ENCODE measurements around the gene FUT4.
"Not testable (repeated sequence)": the region's sequence is repeated elsewhere in the genome, so short reads cannot be mapped to it uniquely, and the experiment has no call there.

FUT4 gene

GRCh38 chr11:94533696-94534630, 9.8 kb upstream of the FUT4 start:
- DNase-seq, result no peak

GRCh38 chr11:94536386-94536785, 7.3 kb upstream of the FUT4 start:
- no peak for DNase-seq

DNA sequence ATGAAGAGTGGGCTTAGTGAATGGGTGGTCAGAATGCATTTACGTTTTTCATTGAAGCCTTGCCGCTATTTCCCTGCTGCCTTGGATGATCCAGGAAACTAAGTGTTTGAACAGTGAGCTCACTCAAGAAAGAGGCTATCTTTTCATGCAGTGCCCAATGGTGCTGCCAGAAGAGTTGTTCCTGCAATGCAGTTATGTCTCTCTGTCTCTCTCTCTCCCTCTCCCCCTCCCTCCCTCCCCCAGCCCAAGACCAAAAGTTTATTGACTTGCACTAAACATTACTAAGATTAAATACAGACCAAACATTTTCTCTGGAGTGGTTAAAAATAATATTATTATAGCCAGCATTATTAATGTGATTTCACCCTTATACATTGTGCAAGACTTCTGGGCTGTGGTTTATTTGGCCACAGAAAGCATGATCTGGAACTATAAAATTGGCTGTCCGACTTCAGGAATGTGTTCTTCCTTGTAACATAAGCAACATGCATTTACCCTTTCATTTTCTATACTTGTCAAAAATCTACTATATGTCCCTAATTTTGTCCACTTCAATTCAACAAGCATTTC, 6.6 kb upstream of the FUT4 start:
- DNase-seq, result no peak

GRCh38 chr11:94539420-94539819, 4.3 kb upstream of the FUT4 start:
- DNase-seq, result no peak

GRCh38 chr11:94544646-94545263, 1.0 kb downstream of the FUT4 start:
- no peak for DNase-seq

GRCh38 chr11:94545264-94546161, 1.8 kb downstream of the FUT4 start:
- DNase-seq, result no peak

- no peak for DNase-seq
These were observed 2.4 kb downstream of the FUT4 start for GRCh38 chr11:94546162-94546470.

GRCh38 chr11:94546886-94547285, 3.2 kb downstream of the FUT4 start:
- no peak for DNase-seq

GRCh38 chr11:94549146-94549545, 5.4 kb downstream of the FUT4 start:
- no peak for DNase-seq

DNA sequence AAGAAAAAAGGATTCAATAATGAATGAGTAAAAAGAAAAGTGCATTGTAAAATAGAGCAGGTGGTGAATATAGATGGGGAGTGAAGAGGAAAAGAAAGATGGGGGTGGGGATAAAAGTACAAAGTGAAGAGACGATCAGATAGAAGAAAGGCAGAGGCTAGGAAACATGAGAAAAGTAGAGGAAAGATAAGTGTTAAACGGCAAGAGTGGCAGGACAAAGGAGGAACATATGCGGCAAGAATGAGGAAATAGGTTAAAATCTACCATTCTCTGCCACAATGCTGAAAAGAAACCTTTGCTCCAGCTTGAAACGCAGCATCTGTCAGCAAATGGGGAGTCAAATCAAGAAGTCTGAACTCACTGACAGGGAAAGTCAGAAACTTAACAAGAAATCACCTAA, 6.8 kb downstream of the FUT4 start:
- no peak for DNase-seq

DNA sequence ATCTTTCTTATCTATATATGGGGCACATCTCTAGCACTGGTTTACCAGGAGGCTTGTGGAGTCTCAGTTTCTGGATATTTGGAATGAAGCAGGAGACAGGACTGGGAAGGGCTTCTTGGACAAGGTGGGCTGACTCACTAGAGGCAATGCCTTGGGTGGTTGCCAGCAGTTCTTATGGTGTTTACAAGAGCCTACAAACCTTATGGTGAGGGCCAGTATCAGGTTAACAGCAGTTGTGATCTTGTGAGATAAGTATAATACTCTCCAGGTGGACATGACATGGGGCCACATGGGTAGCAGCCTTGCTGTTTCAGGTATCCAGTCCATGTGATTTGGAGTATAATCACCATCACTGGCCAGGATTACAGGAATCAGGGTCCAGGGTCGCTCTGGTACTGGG, 10.2 kb downstream of the FUT4 start:
- DNase-seq, result no peak

- not testable (repeated sequence) for DNase-seq
These were observed 12.1 kb downstream of the FUT4 start for GRCh38 chr11:94555752-94556329.

DNA sequence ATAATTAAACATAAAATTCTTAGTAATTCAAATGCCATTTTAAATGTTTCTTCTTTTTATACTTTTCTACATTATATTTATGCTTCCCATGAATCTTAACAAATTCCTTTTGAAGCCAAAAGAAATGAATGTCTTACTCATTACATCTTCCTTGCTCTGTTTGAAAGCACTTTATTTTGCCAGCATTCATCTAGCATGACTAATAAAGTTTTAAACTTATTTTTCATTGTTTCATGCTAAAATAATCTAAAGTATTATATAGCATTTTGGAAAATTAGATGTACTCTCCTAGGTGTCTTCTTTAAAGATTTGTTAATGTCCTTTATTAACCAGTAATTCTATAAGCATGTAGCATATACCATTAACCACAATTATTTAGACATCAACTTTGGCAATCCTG, 13.7 kb downstream of the FUT4 start:
- no peak for DNase-seq

DNA sequence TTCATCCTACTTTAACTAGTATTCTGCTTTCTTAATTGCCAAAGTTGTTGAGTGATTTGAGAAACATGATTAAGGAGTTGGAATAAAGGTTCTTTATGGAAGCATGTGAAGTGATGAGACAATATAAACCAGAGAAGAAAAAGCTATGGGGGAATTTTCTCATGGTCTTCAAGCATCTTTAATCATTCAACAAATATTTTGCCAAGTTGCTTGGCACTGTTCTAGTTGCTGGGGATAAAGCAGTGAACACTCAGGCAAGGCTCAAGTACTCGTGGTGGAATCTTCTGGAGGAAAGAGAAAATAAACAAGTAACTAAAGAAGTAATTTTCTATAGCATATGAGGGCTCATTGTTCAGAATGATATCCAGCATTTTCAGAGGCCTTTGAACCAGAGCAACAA, 14.3 kb downstream of the FUT4 start:
- DNase-seq, result no peak

GRCh38 chr11:94558468-94558867, 14.7 kb downstream of the FUT4 start:
- no peak for DNase-seq

GRCh38 chr11:94558932-94559331, 15.2 kb downstream of the FUT4 start:
- no peak for DNase-seq

GRCh38 chr11:94559361-94559760, 15.6 kb downstream of the FUT4 start:
- DNase-seq, result no peak

DNA sequence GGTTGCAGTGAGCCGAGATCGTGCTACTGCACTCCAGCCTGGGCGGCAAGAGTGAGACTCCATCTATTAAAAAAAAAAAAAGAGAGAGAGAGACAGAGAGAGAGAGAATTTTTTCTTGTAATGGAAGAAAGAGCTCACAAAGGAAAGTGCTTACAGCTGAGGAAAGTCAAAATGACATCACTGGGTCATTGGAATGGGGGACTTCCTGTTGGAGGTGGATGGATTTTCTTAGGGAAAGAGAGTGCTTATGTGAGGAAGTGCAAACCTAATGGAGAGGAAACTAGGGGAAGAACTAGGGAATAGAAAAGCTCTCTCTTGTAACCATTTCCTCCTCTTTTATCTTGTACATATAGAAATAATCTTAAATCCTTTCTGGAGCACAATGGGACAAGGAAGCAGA, 17.1 kb downstream of the FUT4 start:
- no peak for DNase-seq

- no peak for DNase-seq
These were observed 19.6 kb downstream of the FUT4 start for GRCh38 chr11:94563176-94563847.

- DNase-seq, result no peak
These were observed 20.2 kb downstream of the FUT4 start for GRCh38 chr11:94563848-94564467.

DNA sequence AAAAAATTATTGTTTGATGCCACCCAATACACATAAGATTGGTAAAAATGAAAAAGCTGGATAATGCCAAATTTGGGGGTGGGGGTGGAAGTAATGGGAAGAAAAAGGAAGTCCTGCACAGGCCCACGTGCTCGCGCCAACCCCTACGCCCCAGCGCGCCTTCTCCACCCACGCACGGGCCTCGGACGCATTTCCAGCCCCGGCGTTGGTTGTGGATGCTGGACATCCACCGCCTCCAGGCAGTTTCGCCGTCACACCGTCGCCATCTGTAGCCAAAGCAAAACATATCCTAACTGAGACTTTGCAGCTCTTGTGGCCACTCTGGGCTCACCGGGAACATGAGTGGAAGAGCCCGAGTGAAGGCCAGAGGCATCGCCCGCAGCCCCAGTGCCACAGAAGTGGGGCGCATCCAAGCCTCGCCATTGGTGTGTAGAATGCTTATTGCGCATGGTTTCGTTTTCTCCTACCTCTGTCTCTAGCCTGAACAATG, 23.5 kb downstream of the FUT4 start, which contains the start of gene PIWIL4:
PIWIL4 (plus strand) TSS at position 188 of the 490 bp plus-strand sequence; CDS start at position 339, 151 bp downstream.
- DNase-seq, result no peak
